HG02970 (cell line): ENCODE results near the gene PKD2.
"Not testable (repeated sequence)": the region's sequence is repeated elsewhere in the genome, so short reads cannot be mapped to it uniquely, and the experiment has no call there.

Source experiments
- ATAC-seq: cut with Tn5 transposase; IDR thresholded peaks from one replicate; pipeline ENCODE4 v1.9.1; 2021; ENCODE audit warnings: mild to moderate bottlenecking, moderate library complexity, moderate number of reproducible peaks; ENCODE audit not compliant: unreplicated experiment, low FRiP score

PKD2 gene

GRCh38 chr4:87985097-87985886 is 22.1 kb upstream of the PKD2 start:
- peak; percentile 66 for ATAC-seq

- ATAC-seq, result no peak
Measured at GRCh38 chr4:87985887-87986200, 21.6 kb upstream of the PKD2 start.

DNA sequence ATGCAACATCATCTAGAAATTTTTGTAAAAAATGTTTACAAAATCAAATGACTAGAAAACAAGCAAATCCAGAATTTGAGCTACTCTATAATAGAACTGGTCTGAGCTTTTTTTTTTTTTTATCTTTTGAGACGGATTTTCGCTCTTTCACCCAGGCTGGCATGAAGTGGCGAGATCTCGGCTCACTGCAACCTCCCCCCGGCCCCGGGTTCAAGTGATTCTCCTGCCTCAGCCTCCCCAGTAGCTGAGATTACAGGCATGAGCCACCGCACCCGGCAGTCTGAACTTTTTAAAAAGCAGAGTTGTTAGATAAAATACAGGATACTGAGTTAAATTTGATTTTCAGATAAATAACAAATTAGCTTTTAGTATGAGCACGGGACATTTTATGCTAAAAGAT is 20.9 kb upstream of the PKD2 start:
- ATAC-seq, result no peak

DNA sequence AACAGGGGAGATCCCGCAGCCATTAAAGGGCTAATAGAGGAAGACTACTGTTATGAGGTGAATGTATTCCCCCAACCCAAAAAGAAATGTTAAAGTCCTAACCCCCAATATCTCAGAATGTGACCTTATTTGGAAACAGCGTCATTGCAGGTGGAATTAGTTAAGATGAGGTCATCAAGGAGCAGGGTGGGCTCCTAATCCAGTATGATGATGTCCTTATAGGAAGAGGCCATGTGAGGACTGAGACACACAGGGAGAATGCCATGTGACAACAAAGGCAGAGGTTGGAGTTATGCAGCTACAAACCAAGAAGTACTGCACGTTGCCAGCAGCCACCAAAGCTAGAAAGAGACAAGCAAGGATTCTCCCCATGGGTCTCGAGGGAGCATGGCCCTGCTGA is 17.7 kb upstream of the PKD2 start:
- no peak for ATAC-seq

- ATAC-seq, result no peak
Measured at GRCh38 chr4:87995435-87995834, 12.0 kb upstream of the PKD2 start.

- ATAC-seq, result not testable (repeated sequence)
Measured at GRCh38 chr4:87999191-87999691, 8.2 kb upstream of the PKD2 start.

DNA sequence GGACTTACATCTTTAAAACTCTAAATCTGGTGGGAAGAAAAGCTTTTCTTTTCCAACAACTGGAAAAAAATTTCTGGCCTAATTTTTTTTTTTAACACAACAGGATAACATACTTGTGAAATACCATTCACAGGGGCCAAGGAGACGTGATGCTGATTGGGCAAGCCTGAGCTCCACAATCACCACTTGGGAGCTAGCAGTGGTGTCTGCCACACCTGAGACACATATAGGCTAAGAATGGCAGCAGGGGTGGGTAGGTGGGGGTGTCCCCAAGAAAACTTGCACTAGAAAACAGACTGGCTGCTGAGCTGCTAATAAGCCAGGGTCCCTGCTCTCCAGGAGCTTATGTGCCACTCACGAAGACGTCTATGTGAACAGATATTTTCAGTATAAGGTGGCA is 5.6 kb upstream of the PKD2 start:
- no peak for ATAC-seq

- no peak for ATAC-seq
Measured at GRCh38 chr4:88002786-88003185, 4.6 kb upstream of the PKD2 start.

DNA sequence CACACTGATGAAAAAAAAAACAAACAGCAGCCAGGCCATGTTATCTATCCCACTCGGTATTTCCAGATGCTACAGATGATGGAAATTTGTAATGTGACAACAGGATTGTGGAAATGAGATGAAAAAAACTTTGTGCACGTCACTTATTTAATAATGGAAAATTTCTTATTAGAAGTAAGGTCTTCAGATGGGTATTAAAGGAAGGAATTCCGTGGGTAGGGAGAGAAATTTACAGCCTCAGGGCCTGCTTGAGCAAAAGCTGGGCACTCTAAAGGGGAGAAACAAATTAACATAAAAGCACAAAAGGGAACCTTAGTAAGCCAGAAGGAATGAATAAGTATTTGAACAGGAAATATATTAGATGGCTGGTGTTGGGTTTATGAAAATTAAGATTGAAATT is 4.2 kb upstream of the PKD2 start:
- no peak for ATAC-seq

DNA sequence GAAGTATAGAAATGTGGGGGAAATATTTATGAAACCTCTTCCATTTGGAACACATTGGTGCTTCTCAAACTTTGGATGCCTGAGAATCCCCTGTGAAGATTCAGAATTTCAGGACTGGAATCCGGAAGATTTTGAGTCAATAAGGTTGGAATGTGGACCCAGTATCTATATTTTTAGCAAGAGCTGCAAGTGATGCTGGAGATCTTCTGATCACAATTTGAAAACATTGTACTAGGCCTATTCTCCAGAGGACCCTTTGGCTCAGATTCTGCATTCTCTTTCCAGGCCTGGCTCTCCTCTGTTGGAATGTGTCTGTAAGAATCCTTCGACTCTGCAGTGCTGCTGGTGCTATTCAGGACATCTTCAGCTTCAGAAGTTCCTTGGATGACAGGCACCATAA is 2.4 kb upstream of the PKD2 start:
- ATAC-seq, result no peak

DNA sequence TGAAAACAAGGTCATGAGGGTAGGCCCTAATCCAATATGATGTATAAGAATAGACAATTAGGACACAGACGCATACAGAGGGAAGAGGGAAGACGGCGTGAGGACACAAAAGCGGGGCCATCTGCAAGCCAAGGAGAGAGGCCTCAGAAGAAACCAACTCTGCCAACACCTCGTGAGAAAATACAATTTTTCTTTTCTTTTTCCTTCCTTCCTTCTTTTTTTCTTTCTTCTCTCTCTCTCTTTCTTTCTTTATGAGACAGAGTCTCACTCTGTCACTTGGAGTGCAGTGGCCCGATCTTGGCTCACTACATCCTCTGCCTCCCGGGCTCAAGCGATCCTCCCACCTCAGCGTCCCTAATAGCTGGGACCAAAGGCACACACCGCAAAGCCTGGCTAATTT is 1.5 kb upstream of the PKD2 start:
- ATAC-seq, result no peak

GRCh38 chr4:88006956-88007303 is 505 bp upstream of the PKD2 start:
- ATAC-seq, result no peak

DNA sequence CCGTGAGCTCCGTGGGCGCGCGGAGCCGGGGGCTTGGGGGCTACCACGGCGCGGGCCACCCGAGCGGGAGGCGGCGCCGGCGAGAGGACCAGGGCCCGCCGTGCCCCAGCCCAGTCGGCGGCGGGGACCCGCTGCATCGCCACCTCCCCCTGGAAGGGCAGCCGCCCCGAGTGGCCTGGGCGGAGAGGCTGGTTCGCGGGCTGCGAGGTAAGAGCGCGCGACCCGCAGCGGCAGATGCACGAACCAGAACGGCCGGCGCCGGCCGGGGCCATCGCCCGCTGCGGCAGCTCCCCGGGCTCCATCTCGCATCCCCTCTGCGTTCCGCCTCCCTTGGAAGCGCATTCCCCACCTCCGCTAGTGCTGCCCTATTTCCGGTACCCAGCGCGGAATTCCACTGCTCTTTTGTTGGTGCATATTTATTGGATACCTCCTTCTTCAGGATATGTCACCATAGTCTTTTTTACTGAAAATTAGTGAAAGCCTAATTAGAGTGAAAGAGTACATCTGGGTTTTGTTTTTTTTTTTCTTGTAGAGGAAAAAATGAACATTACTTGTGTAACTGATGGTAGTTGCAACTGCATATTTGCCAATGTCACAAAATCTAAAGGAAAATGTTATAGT is 797 bp downstream of the PKD2 start:
- peak; percentile 38 for ATAC-seq

GRCh38 chr4:88008743-88009171 is 1.3 kb downstream of the PKD2 start:
- ATAC-seq, result no peak

GRCh38 chr4:88009871-88010270 is 2.4 kb downstream of the PKD2 start:
- no peak for ATAC-seq

- no peak for ATAC-seq
Measured at GRCh38 chr4:88010966-88011365, 3.5 kb downstream of the PKD2 start.

- no peak for ATAC-seq
Measured at GRCh38 chr4:88012647-88013046, 5.2 kb downstream of the PKD2 start.

DNA sequence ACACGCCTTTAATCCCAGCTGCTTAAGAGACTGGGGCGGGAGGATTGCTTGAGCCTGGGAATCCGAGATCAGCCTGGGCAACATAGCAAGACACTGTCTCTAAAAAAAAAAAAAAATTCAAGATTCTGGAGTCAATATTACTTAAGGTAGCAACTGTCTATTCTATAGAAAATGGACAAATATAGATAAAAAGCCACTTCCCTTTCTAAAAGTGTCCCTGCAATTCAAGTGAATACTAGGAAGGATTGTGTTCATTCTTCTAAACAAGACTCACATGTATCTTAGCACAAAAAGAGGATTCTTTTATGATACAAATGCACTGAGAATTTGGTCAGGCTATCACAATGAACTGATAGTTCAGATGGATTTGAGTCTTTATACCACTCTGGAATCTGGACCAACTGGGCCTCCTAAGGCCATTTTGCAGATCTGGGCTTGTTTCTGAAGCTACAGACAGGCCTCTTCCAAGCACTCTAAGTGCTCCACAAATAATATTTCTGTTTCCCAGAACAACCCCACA is 7.0 kb downstream of the PKD2 start:
- ATAC-seq, result no peak

GRCh38 chr4:88015659-88016295 is 8.3 kb downstream of the PKD2 start:
- ATAC-seq, result no peak

DNA sequence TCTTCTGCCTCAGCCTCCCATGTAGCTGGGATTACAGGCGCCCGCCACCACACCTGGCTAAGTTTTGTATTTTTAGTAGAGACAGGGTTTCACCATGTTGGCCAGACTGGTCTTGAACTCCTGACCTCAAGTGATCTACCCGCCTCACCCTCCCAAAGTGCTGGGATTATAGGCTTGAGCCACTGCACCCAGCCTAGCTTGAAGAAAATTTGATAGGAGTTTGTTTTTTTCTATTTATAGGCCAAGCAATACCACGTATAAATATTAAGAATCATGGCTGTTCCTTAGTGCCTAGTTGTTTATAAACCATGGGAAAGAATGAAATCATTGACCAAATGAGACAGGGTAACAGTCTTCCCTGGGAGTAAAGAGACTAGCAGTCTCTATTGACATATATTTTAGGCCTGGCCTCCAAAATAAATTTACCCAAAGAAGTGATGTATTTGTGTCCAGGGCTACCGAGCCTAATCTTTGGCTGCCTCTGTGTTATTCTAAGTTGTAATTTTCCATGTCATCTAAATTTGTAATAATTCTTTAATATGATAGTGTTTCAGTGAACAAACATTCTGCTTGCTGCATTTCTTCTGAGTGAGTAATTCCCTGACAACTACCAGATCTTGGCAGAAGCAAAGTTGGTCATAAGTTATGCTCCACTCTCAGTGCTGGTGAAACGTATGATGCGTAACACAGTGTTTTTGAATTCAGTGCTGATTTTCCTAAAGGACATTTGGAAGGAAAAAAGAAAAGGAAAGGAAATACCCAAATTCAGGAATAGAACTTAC is 10.3 kb downstream of the PKD2 start:
- ATAC-seq, result no peak

DNA sequence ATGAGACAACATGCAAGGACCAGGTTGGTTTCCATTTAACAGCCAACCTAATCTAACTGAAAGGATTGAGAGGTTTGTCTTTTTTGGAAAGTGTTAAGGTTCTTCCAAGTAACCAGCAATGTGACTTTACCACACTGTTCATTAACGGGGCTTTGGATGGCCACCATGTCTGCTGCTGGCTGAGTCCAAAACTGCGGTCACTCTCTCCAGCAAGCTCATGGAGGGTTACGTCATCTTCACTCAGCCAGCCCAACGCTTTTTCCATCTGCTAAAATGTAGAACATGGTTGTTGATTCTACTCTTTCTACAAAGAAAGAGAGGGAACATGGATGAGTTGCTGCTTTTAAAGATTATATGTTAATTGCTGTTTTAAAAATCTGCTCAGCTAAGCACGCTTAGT is 11.0 kb downstream of the PKD2 start:
- no peak for ATAC-seq
